Measurements from ENCODE around the gene TRAPPC12.
"Not testable (repeated sequence)": the region's sequence is repeated elsewhere in the genome, so short reads cannot be mapped to it uniquely, and the experiment has no call there.

TRAPPC12 gene

GRCh38 chr2:3505771-3506170, 126.3 kb downstream of the TRAPPC12 start:
- no peak for DNase-seq (ENCODE audit: low read depth in 2 of 2)

GRCh38 chr2:3512086-3512485, 132.6 kb downstream of the TRAPPC12 start:
- DNase-seq (ENCODE audit: low read depth in 2 of 2) = no peak

GRCh38 chr2:3513026-3513810, 133.7 kb downstream of the TRAPPC12 start:
- no peak for DNase-seq (ENCODE audit: low read depth in 2 of 2)

DNA sequence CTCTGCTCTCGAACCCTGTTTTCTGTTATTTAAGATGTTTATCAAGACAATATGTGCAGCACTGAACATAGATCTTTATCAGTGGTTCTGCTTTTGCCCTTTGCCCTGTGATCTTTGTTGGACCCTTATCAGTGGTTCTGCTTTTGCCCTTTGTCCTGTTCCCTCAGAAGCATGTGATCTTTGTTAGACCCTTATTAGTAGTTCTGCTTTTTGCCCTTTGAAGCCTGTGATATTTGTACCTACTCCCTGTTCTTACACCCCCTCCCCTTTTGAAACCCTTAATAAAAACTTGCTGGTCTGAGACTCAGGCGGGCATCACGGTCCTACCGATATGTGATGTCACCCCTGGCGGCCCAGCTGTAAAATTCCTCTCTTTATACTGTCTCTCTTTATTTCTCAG, 135.9 kb downstream of the TRAPPC12 start:
- DNase-seq (ENCODE audit: low read depth in 2 of 2) = not testable (repeated sequence)

DNA sequence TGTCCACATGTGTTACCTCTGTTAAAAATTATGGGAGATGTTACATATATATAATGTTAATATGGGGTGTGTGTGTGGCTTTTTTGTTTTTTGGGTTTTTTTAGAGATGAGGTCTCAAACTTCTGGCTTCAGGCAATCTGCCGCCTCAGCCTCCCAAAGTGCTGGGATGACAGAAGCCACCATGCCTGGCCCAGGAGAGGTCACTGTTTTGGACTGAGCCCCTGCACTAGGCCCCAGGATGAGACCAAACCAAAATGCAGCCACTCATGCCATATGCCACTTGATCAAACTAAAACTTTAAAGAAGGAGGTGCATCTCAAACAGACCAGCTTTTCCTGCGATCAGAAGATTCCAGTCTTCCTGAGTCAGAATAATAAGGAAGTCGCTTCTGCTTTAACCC, 137.3 kb downstream of the TRAPPC12 start:
- DNase-seq (ENCODE audit: low read depth in 2 of 2) = no peak

DNA sequence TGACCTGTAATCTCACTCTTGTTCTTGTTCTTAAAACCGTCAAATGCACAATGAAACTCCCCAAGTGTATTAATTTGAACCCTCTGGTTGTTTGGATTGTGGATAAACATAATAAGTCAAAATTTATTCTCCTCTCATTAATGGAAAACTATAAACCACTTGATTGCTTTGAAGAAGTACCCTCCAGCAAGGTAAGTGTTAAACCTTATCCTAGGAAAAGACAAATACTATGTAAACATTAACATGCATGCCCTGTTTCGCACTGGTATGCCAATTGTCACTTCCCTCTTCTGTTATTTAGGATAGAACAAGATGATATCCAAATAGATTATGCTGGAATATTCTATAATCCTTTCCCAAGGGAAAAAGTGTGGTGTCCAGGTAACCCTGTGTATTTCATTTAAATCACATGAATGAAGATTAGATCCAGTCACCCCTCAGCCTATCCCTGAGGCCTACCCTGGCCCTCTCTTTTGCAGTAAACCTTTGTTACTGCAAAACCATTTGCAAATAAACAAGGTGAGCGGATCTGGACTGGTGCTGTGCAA, 138.5 kb downstream of the TRAPPC12 start:
- no peak for DNase-seq (ENCODE audit: low read depth in 2 of 2)

DNA sequence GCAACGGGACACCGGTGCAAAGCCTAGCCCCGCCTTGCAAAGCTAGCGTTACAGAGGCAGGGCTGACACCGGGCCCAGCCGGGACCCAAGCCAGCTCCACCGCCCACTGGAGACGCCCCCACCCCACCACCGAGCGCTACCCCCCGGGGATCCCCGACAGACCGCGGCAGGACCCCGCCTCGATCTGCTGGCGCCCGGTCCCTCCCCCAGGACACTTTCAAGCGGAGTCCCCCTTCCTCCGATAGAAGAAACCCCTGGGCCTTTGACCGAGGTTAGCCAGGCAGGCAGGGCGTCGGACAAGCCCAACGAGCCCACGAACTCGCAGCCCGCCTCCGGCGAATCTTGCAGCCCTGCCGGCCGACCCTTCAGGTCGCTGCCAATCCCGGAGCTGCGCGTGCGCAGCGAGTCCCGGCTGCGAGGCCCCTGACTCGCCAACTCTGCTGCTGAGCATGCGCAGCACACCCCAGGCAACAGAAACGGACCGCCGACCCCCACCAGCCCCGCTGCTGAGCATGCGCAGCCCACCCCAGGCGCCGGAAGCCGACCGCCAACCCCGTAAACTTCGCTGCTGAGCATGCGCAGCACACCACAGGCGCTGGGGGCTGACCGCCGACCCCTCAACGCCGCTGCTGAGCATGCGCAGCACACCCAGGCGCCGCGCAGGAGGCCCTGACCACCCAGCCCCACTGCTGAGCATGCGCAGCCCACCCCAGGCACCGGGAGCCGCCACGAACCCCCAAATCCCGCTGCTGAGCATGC, 139.2 kb downstream of the TRAPPC12 start:
- peak; percentile 96 to 100 for DNase-seq (ENCODE audit: low read depth in 2 of 2)

DNA sequence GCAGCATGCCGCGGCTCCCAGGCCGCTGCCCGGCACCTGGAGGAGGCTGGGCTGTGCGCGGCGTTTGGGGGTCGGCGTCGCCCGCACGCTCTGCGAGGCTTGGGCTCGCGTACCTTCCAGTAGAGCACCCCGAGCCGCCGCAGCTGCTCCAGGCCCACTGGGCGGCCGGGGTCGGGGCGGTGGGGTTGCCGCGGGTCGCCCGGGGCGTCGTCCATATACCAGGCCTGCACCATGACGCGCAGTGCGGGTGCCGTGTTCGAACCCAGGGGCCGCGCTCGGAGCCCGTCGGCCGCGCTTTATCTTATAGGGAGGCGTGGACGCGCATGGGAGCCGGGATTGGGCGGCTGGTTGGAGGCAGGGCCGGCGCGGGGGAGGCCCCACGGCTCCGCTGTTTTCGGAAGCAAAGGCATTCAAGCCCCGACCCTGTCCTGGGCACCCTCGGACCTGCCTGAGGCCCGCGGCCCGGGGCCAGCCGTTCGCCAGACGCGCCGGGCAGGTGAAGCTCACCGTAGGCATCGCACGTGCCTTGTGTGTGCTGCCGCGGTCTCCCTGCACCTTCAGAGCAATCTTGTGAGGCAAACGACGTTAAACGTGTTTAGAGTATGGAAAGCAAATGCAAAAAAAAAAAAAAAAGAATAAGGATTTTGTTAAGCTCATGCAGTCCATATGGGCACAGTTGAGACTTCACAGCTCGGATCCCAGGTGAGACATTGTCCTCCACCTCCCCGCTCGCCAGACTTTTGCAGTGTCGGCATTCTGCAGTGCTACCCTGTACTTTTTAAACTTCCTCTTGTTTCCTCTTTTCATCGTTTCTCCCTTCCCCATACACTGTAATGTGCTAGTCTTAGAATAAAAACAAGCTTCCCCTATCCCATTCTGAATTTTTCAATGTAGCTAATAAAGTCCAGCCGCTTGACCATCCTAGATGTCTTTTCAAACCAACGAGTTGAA, 140.0 kb downstream of the TRAPPC12 start, which contains the start of gene ADI1:
Gene ADI1 (minus strand): TSS at position 277 of the 951 bp plus-strand sequence. CDS start 44 bp downstream, at position 233.
- DNase-seq (ENCODE audit: low read depth in 2 of 2) = peak; percentile 46 to 67

DNA sequence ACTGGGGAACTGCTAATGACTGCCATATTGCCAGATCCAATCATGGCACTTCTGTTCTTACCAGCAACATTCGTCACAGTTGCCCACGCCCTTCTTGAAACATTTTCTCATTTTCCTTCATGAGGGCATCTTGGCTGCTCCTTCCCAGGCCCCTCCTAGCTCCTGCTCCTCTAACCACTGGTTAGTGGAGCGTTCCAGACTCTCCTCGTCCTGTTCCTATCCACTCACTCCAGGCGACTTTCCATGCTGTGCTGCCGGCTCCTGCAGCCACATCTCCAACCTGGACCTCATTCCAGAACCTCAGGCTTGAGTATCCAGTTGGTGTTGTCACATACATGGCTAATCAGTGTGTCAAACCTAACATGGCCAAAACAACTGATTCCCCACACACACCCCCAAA, 141.1 kb downstream of the TRAPPC12 start:
- DNase-seq (ENCODE audit: low read depth in 2 of 2) = no peak

- DNase-seq (ENCODE audit: low read depth in 2 of 2) = no peak
Observed at GRCh38 chr2:3522961-3523421, 143.5 kb downstream of the TRAPPC12 start.

- DNase-seq (ENCODE audit: low read depth in 2 of 2) = no peak
Observed at GRCh38 chr2:3523551-3524041, 144.1 kb downstream of the TRAPPC12 start.

DNA sequence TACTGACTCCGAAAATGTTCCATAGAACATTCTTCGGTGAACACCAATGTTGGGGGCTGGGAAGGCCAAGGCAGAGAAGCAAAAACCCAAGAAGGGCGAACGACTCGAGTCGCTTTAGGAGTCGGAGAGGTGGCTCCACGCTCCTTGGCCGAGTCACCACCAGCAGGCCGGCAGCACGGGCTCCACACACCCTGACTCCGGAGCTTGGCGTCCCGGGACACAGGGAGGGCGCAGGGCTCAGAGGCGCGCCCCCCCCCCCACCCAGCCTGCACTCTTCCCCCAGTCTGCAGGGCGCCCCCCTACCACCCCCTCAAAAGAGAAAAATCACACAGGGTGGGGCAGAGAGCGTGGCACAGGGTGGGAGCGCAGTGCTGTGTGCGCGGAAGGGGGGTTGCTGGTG, 147.4 kb downstream of the TRAPPC12 start:
- no peak for DNase-seq (ENCODE audit: low read depth in 2 of 2)

GRCh38 chr2:3527886-3528785, 148.6 kb downstream of the TRAPPC12 start:
- DNase-seq (ENCODE audit: low read depth in 2 of 2) = no peak

All from stimulated activated CD8-positive, alpha-beta memory T cell treated with anti-CD3 and anti-CD28 coated beads, Interleukin-7, amount 100 ng/mL, for 4 hours (primary cell).